HFF-Myc (cell line): ENCODE measurements around the gene FBXO31.

Experiments
- DNase-seq: peaks from one replicate; pipeline ENCODE4 v3.0.0-alpha.2; 2011; ENCODE audit warnings: low read depth; ENCODE audit errors: extremely low read depth
- H3K4me3 ChIP-seq: replicated peaks from 2 replicates; pipeline ENCODE4 v1.5.1; 2011; ENCODE audit warnings: low read depth, mild to moderate bottlenecking, control low read depth, low read length
- TF ChIP-seq, protein P1 (sequence below): IDR thresholded peaks from 2 replicates; pipeline ENCODE4 v1.5.1; 2012; ENCODE audit warnings: mild to moderate bottlenecking, low read depth, low read length, control low read depth; ENCODE audit errors: missing control alignments

The FBXO31 gene

DNA sequence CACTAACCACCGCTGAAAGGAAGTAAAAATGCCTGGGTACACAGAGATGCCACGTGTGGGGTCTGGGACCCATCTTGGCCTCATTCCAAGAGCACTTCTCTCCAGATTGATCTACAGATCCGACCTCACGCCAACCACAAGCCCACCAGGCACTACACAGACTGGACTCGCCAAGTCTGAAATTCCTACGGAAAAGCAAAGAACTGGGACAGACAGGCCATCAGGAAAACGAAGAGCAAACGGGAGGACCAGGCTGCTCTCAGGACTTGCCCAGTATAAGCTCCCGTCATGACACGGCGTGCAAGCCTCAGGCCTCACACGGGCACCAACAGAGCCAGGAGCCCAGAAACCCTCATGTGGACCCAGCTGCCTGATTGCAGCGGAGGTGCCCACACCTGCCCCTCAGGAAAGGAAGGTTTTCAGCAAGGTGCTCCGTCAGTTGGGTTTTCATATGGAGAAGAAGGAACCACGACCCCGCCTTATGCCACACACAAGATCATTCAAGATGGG, 46.3 kb downstream of the FBXO31 start:
- TF ChIP-seq, protein P1, sequence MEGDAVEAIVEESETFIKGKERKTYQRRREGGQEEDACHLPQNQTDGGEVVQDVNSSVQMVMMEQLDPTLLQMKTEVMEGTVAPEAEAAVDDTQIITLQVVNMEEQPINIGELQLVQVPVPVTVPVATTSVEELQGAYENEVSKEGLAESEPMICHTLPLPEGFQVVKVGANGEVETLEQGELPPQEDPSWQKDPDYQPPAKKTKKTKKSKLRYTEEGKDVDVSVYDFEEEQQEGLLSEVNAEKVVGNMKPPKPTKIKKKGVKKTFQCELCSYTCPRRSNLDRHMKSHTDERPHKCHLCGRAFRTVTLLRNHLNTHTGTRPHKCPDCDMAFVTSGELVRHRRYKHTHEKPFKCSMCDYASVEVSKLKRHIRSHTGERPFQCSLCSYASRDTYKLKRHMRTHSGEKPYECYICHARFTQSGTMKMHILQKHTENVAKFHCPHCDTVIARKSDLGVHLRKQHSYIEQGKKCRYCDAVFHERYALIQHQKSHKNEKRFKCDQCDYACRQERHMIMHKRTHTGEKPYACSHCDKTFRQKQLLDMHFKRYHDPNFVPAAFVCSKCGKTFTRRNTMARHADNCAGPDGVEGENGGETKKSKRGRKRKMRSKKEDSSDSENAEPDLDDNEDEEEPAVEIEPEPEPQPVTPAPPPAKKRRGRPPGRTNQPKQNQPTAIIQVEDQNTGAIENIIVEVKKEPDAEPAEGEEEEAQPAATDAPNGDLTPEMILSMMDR = no peak
- no peak for DNase-seq
- H3K4me3 ChIP-seq = no peak overlapping the region

GRCh38 chr16:87336434-87337240, 46.9 kb downstream of the FBXO31 start:
- TF ChIP-seq, protein P1 = no peak
- H3K4me3 ChIP-seq = no peak overlapping the region
- no peak for DNase-seq

DNA sequence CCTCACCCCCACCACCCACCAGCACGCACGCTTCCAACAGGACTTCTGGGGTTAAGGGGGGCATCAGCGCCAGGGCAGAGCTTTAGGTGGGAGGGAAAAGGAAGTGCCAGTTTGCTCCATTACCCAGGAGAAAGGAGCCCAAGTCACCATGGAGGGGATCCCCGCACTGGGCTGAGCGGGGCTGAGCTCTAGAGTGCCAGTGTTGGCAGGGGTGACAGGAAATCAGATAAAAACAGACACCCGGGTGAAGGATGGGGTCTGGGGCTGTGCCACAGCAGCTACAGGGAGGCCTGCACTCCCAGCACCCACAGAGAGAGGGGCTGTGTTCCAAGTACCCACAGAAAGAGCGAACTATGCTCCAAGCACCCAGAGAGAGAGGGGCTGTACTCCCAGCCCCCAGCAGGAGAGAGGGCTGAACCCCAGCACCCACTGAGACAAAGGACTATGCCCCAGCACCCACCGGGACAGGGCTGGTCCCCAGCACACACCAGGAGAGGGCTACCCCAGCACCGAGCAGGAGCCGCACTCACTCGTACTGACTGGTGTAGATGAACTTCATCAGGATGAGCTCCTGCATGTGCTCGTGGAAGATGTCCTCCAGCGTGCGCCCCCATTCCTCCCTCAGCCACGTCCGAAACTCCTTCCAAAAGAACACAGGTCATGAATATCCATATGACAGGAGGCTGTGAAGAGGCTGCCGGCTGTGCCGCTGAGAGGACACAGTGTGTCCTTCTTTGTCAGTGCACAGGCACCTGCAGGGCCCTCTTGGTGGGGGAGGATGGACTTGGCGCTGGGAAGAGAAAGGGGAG, 47.7 kb downstream of the FBXO31 start:
- TF ChIP-seq, protein P1 = no peak
- DNase-seq = no peak
- no peak overlapping the region for H3K4me3 ChIP-seq

DNA sequence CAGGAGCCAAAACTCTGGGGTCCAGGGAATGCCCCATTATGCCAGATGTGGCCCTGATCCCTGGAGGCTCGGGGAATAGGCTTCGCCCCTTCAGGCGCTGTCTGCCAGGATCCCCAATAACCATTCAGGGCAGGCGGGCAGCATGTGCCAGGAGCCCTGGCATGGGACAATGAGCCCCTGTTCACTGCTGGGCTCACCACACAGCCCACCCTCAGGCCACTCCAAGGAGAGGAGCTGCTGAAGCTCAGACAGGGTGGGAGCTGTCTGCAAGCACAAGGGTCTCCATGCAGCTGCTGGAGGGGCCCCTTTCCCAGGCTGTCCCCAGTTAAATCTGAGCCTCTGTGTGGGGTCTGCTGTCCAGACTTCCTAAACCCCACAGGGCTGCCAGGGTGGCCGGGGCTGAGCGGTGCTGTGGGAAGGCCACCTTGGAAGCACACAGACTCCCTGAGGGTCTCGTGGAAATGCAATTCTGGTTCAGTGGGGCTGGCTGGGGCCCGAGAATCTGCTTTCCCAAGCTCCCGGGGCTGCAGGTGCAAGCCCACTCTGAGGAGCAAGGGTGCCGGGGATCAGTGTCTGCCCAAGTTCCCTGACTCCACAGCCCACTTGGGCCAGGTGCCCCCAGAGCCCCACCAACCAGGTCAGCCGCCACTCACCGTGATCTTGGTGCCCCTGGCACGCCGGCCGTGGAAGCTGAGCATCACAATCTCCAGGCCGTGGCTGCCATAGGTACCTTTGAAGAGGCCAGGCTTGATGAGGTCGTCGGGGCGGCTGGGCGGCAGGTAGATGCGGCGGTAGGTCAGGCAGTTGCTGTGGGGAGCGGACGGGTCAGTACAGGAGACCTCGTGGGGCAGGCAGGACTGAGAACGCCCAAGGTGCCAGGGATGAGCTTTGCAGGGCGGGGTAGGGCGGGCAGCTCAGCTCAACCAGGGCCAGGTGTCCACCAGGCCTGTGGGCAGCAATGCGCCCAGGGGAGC, 48.6 kb downstream of the FBXO31 start:
- no peak for DNase-seq
- no peak overlapping the region for H3K4me3 ChIP-seq
- TF ChIP-seq, protein P1 = no peak

- DNase-seq = no peak
- no peak overlapping the region for H3K4me3 ChIP-seq
- TF ChIP-seq, protein P1 = no peak
These were observed 49.8 kb downstream of the FBXO31 start for GRCh38 chr16:87333581-87334331.
